ENCODE measurements around the gene GJB3. TPM values are rescaled to one million over a fixed set of nuclear protein-coding genes. Genes with fewer than 3 reads are reported as not detected.
A peak's percentile ranks its signal among the peaks of the same experiment; 100 is the strongest.

The GJB3 gene
- total and polyA plus RNA-seq, 2 donors (not counting 1 experiment from before 2014, with no cell fraction given) = not detected

DNA sequence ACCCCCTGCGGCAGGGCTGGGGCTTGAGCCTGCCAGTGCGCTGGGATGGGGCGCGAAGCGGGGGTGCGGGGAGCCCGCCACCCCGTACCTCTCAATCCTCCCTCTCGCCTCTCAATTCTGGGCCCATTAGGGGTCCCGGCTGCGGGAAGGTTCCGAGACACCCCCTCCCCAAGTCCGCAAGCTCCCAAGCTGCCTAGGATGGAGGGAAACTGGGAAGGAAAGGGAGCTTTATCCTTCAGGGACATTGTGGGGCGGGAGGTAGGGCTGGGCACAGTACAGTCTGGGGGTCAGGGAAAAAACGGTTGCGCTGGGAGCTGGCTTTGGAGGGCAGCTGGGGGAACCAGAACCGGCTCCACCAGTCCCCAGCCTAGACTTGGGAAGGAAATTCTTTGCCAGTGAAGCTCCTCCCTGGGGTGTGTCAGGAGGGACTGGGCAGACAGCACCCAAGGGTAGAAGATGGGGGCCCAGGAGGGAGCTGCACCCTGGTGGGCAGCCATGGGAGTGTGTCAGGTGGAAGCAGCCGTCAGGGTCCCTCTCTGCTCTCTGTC is 904 bp downstream of the GJB3 start:
- ChIA-PET POLR2A (no interaction called here), CTCF (no interaction called here)
- intact Hi-C loops (cut with micrococcal nuclease) = no loop called here
- H3K4me2 ChIP-seq (replicated peaks; ENCODE audit: low read depth, low read length, poor library complexity, severe bottlenecking) = peak overlapping the region; percentile 58
- peaks cover 12% of the 10 kb centered on the region for H3K4me1 Mint-ChIP-seq
- ATAC-seq (ENCODE audit: low read depth) (no peak), DNase-seq (no peak)
- no peaks in the 10 kb centered on the region for H3K9me3 ChIP-seq (ENCODE audit: control extremely low read depth in 1 of 3, control insufficient read depth in 2 of 3, insufficient read depth in 1 of 3, low read length in 2 of 3)
- H3K79me2 ChIP-seq (ENCODE audit: control insufficient read depth, insufficient read depth, low read length) = no peaks in the 10 kb centered on the region
- 22% methylated on average over 12 of the region's 18 CpGs for WGBS (ENCODE audit: insufficient coverage)
- H3K9ac ChIP-seq (ENCODE audit: low read length) = no peak overlapping the region
- no peaks in the 10 kb centered on the region for H4K20me1 ChIP-seq (ENCODE audit: control insufficient read depth, insufficient read depth, low read length, poor library complexity, severe bottlenecking)
- TF ChIP-seq EZH2 (IDR thresholded peaks at IDR 0.05; ENCODE audit: borderline replicate concordance, insufficient read depth, low read depth, low read length, poor library complexity, severe bottlenecking) (no peak), CTCF (IDR thresholded peaks at IDR 0.05) (no peak)
- H3K27ac ChIP-seq (ENCODE audit: low read length in 2 of 2) = no peak overlapping the region
- no peaks in the 10 kb centered on the region for H3K9me3 Mint-ChIP-seq (ENCODE audit: insufficient read depth)
- H3K27me3 ChIP-seq (replicated peaks in 1 of 4; ENCODE audit: control extremely low read depth in 1 of 4, control insufficient read depth in 3 of 4, insufficient read depth in 4 of 4, low read length in 3 of 4) = peaks cover 0 to 41% (median 10%) of the 10 kb centered on the region in 4 experiments
- H3K4me3 Mint-ChIP-seq = no peak overlapping the region
- no peak overlapping the region for H3K27ac Mint-ChIP-seq
- H3K4me3 ChIP-seq (ENCODE audit: control extremely low read depth in 1 of 5, extremely low read depth in 1 of 5, insufficient read depth in 1 of 5, low read depth in 2 of 5, low read length in 4 of 5) = no peak overlapping the region
- peaks cover 2 to 13% of the 10 kb centered on the region in 2 donors for H3K4me1 ChIP-seq (ENCODE audit: control insufficient read depth in 2 of 2, insufficient read depth in 2 of 2, low read length in 2 of 2)
- H3K36me3 ChIP-seq (replicated peaks in 1 of 2; ENCODE audit: control extremely low read depth in 1 of 2, control insufficient read depth in 1 of 2, extremely low read depth in 1 of 2, insufficient read depth in 2 of 2, low read length in 1 of 2) = no peaks in the 10 kb centered on the region
- H2AFZ ChIP-seq (ENCODE audit: insufficient read depth, low read depth, low read length, poor library complexity, severe bottlenecking) = no peak overlapping the region
- peaks cover 58% of the 10 kb centered on the region for H3K27me3 Mint-ChIP-seq

GRCh38 chr1:34784751-34785221 is 3.8 kb downstream of the GJB3 start:
- intact Hi-C loops (cut with micrococcal nuclease) = no loop called here
- Histone ChIP-seq H3K9ac (ENCODE audit: low read length) (no peak overlapping the region), H3K9me3 (ENCODE audit: control extremely low read depth in 1 of 3, control insufficient read depth in 2 of 3, insufficient read depth in 1 of 3, low read length in 2 of 3) (no peaks in the 10 kb centered on the region), H3K4me1 (ENCODE audit: control insufficient read depth in 2 of 2, insufficient read depth in 2 of 2, low read length in 2 of 2) (peaks cover 2 to 13% of the 10 kb centered on the region in 2 donors), H4K20me1 (ENCODE audit: control insufficient read depth, insufficient read depth, low read length, poor library complexity, severe bottlenecking) (no peaks in the 10 kb centered on the region), H3K27ac (ENCODE audit: low read length in 2 of 2) (no peak overlapping the region), H3K4me3 (ENCODE audit: control extremely low read depth in 1 of 5, extremely low read depth in 1 of 5, insufficient read depth in 1 of 5, low read depth in 2 of 5, low read length in 4 of 5) (no peak overlapping the region), H2AFZ (ENCODE audit: insufficient read depth, low read depth, low read length, poor library complexity, severe bottlenecking) (no peak overlapping the region), H3K36me3 (replicated peaks in 1 of 2; ENCODE audit: control extremely low read depth in 1 of 2, control insufficient read depth in 1 of 2, extremely low read depth in 1 of 2, insufficient read depth in 2 of 2, low read length in 1 of 2) (no peaks in the 10 kb centered on the region), H3K79me2 (ENCODE audit: control insufficient read depth, insufficient read depth, low read length) (no peaks in the 10 kb centered on the region), H3K4me2 (replicated peaks; ENCODE audit: low read depth, low read length, poor library complexity, severe bottlenecking) (no peak overlapping the region), H3K27me3 (replicated peaks in 1 of 4; ENCODE audit: control extremely low read depth in 1 of 4, control insufficient read depth in 3 of 4, insufficient read depth in 4 of 4, low read length in 3 of 4) (peaks cover 0 to 37% (median 10%) of the 10 kb centered on the region in 4 experiments)
- no peaks in the 10 kb centered on the region for H3K9me3 Mint-ChIP-seq (ENCODE audit: insufficient read depth)
- ATAC-seq (ENCODE audit: low read depth) (no peak), DNase-seq (no peak)
- WGBS (ENCODE audit: insufficient coverage) = 93% methylated on average over 28 of the region's 28 CpGs
- no peak for TF ChIP-seq CTCF (IDR thresholded peaks at IDR 0.05)
- TF ChIP-seq EZH2 (IDR thresholded peaks at IDR 0.05; ENCODE audit: borderline replicate concordance, insufficient read depth, low read depth, low read length, poor library complexity, severe bottlenecking) = no peak
- ChIA-PET CTCF (interaction anchor here (0.6 kb wide), 1 partner anchor 138 kb away, joined by 3 read pairs; no protein-coding TSS in a partner anchor), POLR2A (no interaction called here)
- no peak overlapping the region for H3K27ac Mint-ChIP-seq
- H3K4me1 Mint-ChIP-seq = peaks cover 12% of the 10 kb centered on the region
- peaks cover 40% of the 10 kb centered on the region for H3K27me3 Mint-ChIP-seq
- no peak overlapping the region for H3K4me3 Mint-ChIP-seq
